Measurements from ENCODE around the gene DPP7. TPM values are rescaled to one million over a fixed set of nuclear protein-coding genes. Genes with fewer than 3 reads are reported as not detected.

The DPP7 gene
- total RNA-seq, 1 experiment from 2014 or later, result 291 TPM

- Histone ChIP-seq H3K27ac (ENCODE audit: low read depth, low read length) (no peak overlapping the region; the same call in 1 of the 2 replicates), H3K36me3 (ENCODE audit: control insufficient read depth in 1 of 2, insufficient read depth in 2 of 2, low read length in 2 of 2) (peaks cover 2 to 8% of the 10 kb centered on the region in 2 experiments; a peak in 1 of 4 replicates), H2AFZ (ENCODE audit: low read depth, low read length, poor library complexity, severe bottlenecking) (no peak overlapping the region), H3K9me2 (ENCODE audit: insufficient read depth) (no peaks in the 10 kb centered on the region), H3K27me3 (ENCODE audit: insufficient read depth, low read length) (no peaks in the 10 kb centered on the region), H3K9me3 (ENCODE audit: control insufficient read depth in 1 of 2, insufficient read depth in 1 of 2, low read depth in 1 of 2, low read length in 2 of 2) (no peaks in the 10 kb centered on the region), H4K20me1 (ENCODE audit: insufficient read depth) (no peaks in the 10 kb centered on the region; the same call in 1 of the 2 replicates), H3K4me3 (replicated peaks in 1 of 2; ENCODE audit: low read depth in 1 of 2, low read length in 2 of 2) (no peak overlapping the region), H3K9ac (ENCODE audit: low read length) (no peak overlapping the region), H3K79me2 (ENCODE audit: insufficient read depth, low read length) (peaks cover 47% of the 10 kb centered on the region), H3K4me1 (ENCODE audit: control insufficient read depth in 1 of 2, insufficient read depth in 2 of 2, low read length in 2 of 2) (peaks cover 18 to 37% of the 10 kb centered on the region in 2 experiments), H3K4me2 (ENCODE audit: low read length) (no peak overlapping the region)
- ATAC-seq, result no peak
- ChIA-PET CTCF (interaction anchor here (1.1 to 3.8 kb wide), 7 partner anchors 8 to 118 kb away, joined by 3 to 57 read pairs (median 10); partner anchors contain the start of genes MAN1B1 and NPDC1), RAD21 (ENCODE audit: low non-redundant PET in 1 of 2, low total read pairs in 2 of 2, uncharacterized antibody in 2 of 2, unreplicated experiment in 2 of 2) (no interaction called here), POLR2A (no interaction called here)
- intact Hi-C loops (cut with micrococcal nuclease), result no loop called here
- TF ChIP-seq SIN3A (IDR thresholded peaks at IDR 0.05; ENCODE audit: low read depth) (no peak), CBX3 (IDR thresholded peaks at IDR 0.05; ENCODE audit: low read depth) (no peak), ZNF274 (IDR thresholded peaks at IDR 0.05; ENCODE audit: low read depth, low read length) (no peak), EZH2 (IDR thresholded peaks at IDR 0.05) (no peak), FOSL1 (IDR thresholded peaks at IDR 0.05; ENCODE audit: low read depth) (no peak), EZH2phosphoT487 (IDR thresholded peaks at IDR 0.05; ENCODE audit: borderline replicate concordance) (no peak), JUND (IDR thresholded peaks at IDR 0.05) (no peak)
- TF ChIP-seq, protein P1, sequence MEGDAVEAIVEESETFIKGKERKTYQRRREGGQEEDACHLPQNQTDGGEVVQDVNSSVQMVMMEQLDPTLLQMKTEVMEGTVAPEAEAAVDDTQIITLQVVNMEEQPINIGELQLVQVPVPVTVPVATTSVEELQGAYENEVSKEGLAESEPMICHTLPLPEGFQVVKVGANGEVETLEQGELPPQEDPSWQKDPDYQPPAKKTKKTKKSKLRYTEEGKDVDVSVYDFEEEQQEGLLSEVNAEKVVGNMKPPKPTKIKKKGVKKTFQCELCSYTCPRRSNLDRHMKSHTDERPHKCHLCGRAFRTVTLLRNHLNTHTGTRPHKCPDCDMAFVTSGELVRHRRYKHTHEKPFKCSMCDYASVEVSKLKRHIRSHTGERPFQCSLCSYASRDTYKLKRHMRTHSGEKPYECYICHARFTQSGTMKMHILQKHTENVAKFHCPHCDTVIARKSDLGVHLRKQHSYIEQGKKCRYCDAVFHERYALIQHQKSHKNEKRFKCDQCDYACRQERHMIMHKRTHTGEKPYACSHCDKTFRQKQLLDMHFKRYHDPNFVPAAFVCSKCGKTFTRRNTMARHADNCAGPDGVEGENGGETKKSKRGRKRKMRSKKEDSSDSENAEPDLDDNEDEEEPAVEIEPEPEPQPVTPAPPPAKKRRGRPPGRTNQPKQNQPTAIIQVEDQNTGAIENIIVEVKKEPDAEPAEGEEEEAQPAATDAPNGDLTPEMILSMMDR (IDR thresholded peaks at IDR 0.05 in 2 of 3, conservative IDR thresholded peaks at IDR 0.05 in 1 of 3; ENCODE audit: borderline replicate concordance in 1 of 3, insufficient read depth in 1 of 3, low read depth in 2 of 3, low read length in 2 of 3), result no peak
- TF ChIP-seq, protein P2, sequence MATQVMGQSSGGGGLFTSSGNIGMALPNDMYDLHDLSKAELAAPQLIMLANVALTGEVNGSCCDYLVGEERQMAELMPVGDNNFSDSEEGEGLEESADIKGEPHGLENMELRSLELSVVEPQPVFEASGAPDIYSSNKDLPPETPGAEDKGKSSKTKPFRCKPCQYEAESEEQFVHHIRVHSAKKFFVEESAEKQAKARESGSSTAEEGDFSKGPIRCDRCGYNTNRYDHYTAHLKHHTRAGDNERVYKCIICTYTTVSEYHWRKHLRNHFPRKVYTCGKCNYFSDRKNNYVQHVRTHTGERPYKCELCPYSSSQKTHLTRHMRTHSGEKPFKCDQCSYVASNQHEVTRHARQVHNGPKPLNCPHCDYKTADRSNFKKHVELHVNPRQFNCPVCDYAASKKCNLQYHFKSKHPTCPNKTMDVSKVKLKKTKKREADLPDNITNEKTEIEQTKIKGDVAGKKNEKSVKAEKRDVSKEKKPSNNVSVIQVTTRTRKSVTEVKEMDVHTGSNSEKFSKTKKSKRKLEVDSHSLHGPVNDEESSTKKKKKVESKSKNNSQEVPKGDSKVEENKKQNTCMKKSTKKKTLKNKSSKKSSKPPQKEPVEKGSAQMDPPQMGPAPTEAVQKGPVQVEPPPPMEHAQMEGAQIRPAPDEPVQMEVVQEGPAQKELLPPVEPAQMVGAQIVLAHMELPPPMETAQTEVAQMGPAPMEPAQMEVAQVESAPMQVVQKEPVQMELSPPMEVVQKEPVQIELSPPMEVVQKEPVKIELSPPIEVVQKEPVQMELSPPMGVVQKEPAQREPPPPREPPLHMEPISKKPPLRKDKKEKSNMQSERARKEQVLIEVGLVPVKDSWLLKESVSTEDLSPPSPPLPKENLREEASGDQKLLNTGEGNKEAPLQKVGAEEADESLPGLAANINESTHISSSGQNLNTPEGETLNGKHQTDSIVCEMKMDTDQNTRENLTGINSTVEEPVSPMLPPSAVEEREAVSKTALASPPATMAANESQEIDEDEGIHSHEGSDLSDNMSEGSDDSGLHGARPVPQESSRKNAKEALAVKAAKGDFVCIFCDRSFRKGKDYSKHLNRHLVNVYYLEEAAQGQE (IDR thresholded peaks at IDR 0.05; ENCODE audit: low read depth), result no peak
- TF ChIP-seq, protein P3, sequence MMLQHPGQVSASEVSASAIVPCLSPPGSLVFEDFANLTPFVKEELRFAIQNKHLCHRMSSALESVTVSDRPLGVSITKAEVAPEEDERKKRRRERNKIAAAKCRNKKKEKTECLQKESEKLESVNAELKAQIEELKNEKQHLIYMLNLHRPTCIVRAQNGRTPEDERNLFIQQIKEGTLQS (IDR thresholded peaks at IDR 0.05), result no peak
- no TSS peak for BruUV-seq (replicated peaks)
- DNase-seq (ENCODE audit: low read depth, low spot score), result no peak
Observed at GRCh38 chr9:137066096-137066861, 48.3 kb downstream of the DPP7 start.
